Stimulated activated effector memory CD8-positive, alpha-beta T cell treated with anti-CD3 and anti-CD28 coated beads, Interleukin-12 subunit alpha, Interleukin-12 subunit beta, amount 100 ng/mL, for 72 hours (primary cell): ENCODE results near the gene ING5.

Experiments used
- ATAC-seq: fragments of 150-1000 bp; cut with Tn5 transposase; 2 replicates; pipeline ENCODE4 v1.10.0; 2021
- DNase-seq, 2 donors: peaks; one replicate each; pipeline ENCODE4 v3.0.0; 2021 to 2022; ENCODE audit warnings: low spot score in 2 of 2
- H3K27ac Mint-ChIP-seq: one replicate; pipeline ENCODE4 v1.8.0; 2022; ENCODE audit warnings: mild to moderate bottlenecking, mixed read lengths
- H3K36me3 Mint-ChIP-seq: one replicate; pipeline ENCODE4 v1.8.0; 2022; ENCODE audit warnings: mild to moderate bottlenecking, mixed read lengths
- H3K4me1 Mint-ChIP-seq: one replicate; pipeline ENCODE4 v1.8.0; 2022; ENCODE audit warnings: mixed read lengths
- H3K4me3 Mint-ChIP-seq: one replicate; pipeline ENCODE4 v1.8.0; 2022; ENCODE audit warnings: mild to moderate bottlenecking, mixed read lengths
- H3K9me3 Mint-ChIP-seq: one replicate; pipeline ENCODE4 v1.8.0; 2022; ENCODE audit warnings: mixed read lengths

Gene ING5

DNA sequence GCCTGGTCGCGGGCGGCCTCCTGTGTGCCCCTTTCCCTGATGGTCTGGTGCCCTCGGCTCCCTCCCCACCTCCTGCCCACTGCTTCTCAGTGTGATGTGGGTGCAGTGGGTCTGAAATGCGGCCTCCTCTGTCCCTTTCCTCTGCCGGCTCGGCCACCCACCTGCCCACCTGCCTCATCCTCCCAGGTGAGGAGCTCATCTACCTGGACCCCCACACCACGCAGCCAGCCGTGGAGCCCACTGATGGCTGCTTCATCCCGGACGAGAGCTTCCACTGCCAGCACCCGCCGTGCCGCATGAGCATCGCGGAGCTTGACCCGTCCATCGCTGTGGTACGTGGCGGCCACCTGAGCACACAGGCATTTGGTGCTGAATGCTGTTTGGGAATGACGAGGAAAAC lies 33.5 kb upstream of the ING5 start:
- no peak for ATAC-seq
- Mint-ChIP-seq H3K4me1 (peaks cover 21% of the 10 kb centered on the region), H3K4me3 (no peak overlapping the region), H3K27ac (no peak overlapping the region), H3K36me3 (peaks cover 58% of the 10 kb centered on the region), H3K9me3 (no peaks in the 10 kb centered on the region)
- no peak for DNase-seq

DNA sequence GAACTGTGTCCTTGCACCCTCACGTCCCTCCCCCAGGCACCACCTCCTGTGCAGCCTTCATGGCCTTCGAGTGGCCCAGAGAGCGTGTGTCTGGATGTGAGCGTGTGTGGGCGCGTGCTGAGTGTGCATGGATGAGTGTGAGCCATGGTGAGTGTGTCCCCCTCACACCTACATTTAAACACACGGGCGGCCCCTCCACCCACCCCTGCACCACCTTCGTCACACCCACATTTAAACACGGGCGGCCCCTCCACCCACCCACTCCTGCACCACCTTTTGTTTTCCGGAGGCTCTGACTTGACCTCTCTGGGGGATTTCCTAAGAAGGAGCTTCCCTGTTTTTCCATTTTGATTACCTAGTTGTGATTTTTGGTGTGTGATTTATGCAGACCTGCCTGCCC lies 33.0 kb upstream of the ING5 start:
- DNase-seq (no peak), ATAC-seq (no peak)
- H3K4me3 Mint-ChIP-seq, result no peak overlapping the region
- H3K9me3 Mint-ChIP-seq, result no peaks in the 10 kb centered on the region
- H3K36me3 Mint-ChIP-seq, result peaks cover 58% of the 10 kb centered on the region
- no peak overlapping the region for H3K27ac Mint-ChIP-seq
- H3K4me1 Mint-ChIP-seq, result peaks cover 26% of the 10 kb centered on the region

DNA sequence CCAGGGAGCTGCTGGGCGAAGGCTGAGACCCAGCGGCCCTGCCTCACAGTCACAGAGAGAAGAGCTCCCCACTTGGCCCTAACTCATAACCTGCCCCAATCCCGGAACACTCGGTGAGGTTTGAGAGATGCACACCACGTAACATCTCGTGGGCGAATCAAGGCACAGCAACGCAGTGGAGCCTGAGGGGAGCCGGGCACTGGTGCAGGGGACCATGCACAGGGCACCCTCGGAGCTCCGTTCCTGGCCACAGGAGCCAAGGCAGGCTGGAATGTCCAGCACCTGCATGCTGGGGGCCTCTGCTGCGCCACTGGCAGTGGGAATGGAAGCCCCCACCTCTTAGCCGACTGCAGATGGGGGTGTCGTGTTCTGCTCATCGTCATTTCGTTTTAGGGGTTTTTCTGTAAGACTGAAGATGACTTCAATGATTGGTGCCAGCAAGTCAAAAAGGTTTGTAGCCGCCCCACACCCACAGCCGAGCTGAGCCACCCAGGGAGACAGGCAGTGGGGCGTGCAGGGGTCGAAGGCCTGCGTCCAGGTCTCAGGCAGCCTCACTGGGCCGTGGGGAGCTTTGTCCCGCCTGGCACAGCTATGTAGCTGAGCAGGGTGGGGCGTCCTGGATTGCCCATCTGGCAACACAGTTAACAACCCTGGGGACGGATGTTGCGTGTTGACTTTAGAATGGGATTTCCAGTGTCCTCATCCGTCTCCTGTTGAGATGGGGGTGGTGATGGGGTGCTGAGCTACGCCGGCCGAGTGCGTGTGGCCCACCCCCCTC lies 31.3 kb upstream of the ING5 start:
- peaks cover 58% of the 10 kb centered on the region for H3K36me3 Mint-ChIP-seq
- ATAC-seq, result no peak
- no peaks in the 10 kb centered on the region for H3K9me3 Mint-ChIP-seq
- DNase-seq, result no peak
- no peak overlapping the region for H3K27ac Mint-ChIP-seq
- H3K4me1 Mint-ChIP-seq, result peaks cover 19% of the 10 kb centered on the region
- H3K4me3 Mint-ChIP-seq, result no peak overlapping the region

DNA sequence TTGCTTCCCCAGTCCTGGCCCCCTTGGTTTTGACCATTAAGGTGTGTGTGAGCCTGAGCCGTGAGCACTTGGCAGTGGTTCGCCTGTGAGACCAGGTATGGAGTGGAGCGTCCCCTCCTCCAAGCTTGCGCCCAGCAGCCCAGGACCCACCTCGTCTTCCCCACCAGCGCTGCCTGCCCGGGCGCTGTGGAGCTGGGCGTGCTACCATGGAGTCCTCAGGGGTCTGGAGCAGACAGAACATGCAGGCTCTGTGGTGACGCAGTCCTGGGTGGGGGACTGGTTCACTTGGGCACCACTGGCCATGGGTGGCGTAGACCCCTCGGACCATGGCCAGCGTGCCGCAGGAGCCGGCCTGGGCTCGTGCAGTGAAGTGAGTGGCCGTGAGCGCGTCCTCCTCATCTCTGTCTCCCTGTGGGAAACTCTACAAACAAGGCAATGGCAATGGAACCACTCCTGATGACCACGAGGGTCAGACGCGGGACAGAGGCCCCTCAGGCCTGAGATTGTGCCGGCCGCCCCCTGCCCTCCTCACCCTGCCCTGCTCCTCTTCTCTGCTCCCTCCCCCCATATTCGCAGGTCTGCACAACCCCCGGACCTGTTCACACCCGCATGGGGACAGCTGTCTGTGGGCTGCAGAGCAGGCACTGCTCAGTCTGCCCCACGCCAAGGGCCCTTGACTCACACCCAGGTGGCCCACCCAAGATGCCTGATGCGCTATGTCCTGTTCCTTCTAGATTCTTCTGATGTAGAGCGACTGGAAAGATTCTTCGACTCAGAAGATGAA lies 30.2 kb upstream of the ING5 start:
- Mint-ChIP-seq H3K27ac (no peak overlapping the region), H3K36me3 (peaks cover 56% of the 10 kb centered on the region), H3K9me3 (no peaks in the 10 kb centered on the region), H3K4me3 (no peak overlapping the region), H3K4me1 (peaks cover 18% of the 10 kb centered on the region)
- ATAC-seq, result no peak
- DNase-seq, result no peak

DNA sequence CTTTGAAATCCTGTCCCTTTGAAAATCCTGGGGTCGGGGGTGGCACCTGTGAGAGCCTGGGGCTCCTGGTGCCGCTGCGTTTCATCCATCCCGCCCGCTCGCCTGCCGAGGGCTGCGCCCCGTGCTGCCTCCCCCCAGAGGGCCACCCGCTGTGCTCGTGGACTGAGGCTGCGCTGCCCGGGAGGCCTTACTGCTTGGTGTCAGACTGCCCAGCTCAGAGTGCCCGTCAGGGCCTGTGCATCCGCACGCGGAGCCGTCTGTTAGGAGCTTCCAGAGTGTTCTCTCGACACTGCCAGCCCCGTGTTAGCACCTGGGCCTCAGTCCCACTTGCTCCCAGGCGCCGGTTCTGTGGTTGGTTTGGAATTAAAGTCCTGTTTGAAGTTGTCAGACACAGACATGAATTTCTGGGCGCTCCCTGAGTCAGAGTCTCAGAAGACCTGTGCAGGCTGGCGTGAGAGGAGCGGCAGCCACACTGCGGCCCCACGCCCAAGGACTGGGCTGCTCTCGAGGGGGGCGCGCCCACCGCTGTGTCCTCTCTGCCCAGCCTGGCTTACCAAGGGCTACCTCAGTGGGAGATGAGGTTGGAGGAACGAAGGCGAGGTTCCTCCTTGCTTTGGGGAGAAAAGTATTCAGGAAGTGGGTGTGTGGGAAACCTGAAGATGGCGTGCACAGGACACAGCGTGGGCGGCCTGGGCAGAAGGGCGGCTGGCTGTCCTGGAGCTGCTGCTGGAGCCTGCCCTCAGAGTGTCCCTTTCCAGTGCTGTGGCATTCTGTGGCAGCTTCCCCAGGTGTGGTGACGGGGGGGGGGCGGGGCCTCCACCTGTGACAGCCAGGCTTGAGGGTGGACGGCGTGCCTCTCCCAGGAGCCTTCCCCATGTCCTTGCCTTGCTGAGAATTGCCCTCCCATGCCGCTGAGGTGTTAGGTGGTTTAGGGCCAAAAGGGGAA lies 29.3 kb upstream of the ING5 start:
- H3K4me3 Mint-ChIP-seq, result no peak overlapping the region
- no peak for DNase-seq
- no peak for ATAC-seq
- peak overlapping the region; percentile 82 for H3K27ac Mint-ChIP-seq
- H3K4me1 Mint-ChIP-seq, result peaks cover 18% of the 10 kb centered on the region
- H3K9me3 Mint-ChIP-seq, result no peaks in the 10 kb centered on the region
- H3K36me3 Mint-ChIP-seq, result peaks cover 55% of the 10 kb centered on the region

DNA sequence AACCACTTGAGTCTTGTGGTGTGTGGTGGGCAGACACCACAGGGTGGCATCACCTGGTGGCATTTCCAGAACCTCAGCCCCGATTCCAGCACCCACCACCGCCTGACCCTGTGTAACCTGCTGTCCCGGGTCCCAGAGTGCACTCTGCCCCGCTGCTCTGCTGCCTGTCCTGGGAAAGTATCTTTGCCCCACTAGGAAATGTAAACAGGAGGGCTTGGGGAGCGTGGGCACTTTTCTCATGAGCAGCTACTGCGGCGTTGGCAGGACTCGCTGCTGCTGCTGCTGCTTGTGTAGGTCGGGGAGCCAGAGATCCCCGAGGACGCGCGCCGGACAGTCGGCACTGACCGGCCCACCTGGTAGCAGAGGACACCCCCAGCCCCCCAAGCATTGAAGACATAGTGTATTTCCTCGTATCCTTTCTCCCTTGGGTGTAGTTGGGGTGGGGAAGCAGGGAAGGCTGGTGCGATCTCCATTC lies 28.6 kb upstream of the ING5 start:
- ATAC-seq, result no peak
- Mint-ChIP-seq H3K27ac (peak overlapping the region; percentile 82), H3K9me3 (no peaks in the 10 kb centered on the region), H3K36me3 (peaks cover 55% of the 10 kb centered on the region), H3K4me3 (no peak overlapping the region), H3K4me1 (peaks cover 18% of the 10 kb centered on the region)
- no peak for DNase-seq

DNA sequence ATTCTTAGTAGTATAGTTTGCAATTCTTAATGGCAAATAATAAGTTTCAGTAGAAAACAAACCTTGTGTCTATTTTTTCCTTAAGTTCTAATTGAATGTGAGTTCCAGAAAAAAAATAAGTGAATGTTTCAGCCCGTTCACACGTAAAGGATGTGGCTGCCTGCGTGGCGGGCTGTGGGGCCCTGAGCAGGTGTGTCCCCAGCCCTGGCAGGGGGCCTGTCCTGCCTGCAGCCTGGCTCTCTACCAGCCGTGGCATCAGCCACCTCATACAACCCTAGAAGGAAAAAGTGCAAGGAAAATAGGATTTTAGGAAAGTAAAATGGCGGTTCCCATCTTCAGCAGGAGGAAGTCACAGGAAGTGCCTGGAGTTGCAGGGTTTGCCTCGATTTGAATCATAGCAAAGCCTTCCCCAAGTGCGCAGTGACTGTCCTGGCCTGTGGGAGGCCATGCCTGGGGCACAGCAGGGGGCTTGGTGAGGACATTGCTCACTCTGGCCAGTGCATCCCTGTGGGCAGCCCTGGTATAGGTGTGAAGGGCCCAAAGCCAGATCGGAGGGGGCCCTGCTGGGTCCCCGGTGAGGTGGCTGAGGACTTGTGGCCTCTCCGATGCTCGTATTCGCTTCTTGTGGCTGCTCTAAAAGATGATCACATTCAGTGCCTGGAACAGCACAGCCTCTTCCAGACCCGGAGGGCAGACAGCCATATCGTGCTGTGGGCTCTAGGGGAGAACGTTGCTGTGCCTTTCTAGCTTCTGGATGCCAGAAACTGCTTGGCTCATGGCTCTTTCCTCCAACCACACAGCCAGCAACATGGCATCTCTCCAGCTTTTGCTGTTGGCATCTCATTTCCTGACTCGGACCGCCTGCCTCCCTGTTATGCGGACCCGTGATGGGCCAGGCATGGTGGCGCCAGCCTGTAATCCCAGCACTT lies 27.8 kb upstream of the ING5 start:
- DNase-seq (no peak), ATAC-seq (no peak)
- peak overlapping the region; percentile 82 for H3K27ac Mint-ChIP-seq
- peaks cover 18% of the 10 kb centered on the region for H3K4me1 Mint-ChIP-seq
- no peaks in the 10 kb centered on the region for H3K9me3 Mint-ChIP-seq
- H3K36me3 Mint-ChIP-seq, result peaks cover 55% of the 10 kb centered on the region
- no peak overlapping the region for H3K4me3 Mint-ChIP-seq

DNA sequence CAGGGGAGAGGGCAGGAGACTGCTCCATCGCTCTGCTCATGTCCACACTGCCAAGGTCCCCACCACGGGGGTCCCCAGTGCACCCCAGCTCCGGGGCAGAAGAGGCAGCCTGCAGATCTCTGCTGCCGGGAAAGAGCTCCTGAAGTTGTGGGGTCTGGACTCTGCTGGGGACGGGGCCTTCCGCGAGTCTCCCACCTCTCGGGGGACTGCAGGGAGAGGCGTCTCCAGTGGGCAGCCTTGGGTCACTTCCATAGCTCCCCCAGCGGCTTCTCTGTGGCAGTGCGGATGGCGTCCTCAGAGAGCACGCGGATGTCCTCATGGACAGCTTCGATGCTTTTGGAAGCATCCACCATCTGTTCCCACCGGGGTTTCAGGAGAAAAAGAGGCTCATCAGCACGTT lies 26.0 kb upstream of the ING5 start:
- H3K9me3 Mint-ChIP-seq, result no peaks in the 10 kb centered on the region
- peaks cover 58% of the 10 kb centered on the region for H3K36me3 Mint-ChIP-seq
- H3K27ac Mint-ChIP-seq, result no peak overlapping the region
- H3K4me1 Mint-ChIP-seq, result peaks cover 22% of the 10 kb centered on the region
- no peak for DNase-seq
- ATAC-seq, result no peak
- H3K4me3 Mint-ChIP-seq, result no peak overlapping the region

DNA sequence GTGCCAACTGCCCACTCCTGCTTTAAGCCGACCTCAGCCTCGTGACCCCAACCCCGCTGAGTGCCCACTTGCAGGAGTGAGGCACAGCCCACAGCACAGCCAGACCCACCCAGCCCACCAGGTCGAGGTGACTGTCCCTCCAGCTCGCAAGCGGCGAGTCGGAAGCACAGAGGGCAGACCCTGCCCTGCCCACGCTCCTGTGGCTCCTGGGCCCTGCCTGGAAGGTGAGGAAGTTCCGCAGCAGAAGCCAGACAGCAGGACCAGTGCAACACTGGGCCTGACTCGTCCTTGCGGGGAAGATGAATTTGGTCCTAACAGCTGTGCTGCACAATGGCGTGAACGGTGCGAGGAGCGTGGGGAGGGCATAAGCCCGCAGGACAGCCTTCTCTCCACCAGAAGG lies 25.2 kb upstream of the ING5 start:
- no peak for ATAC-seq
- Mint-ChIP-seq H3K4me1 (peaks cover 23% of the 10 kb centered on the region), H3K36me3 (peaks cover 63% of the 10 kb centered on the region), H3K9me3 (no peaks in the 10 kb centered on the region), H3K4me3 (no peak overlapping the region), H3K27ac (peak overlapping the region; percentile 43)
- DNase-seq, result no peak

DNA sequence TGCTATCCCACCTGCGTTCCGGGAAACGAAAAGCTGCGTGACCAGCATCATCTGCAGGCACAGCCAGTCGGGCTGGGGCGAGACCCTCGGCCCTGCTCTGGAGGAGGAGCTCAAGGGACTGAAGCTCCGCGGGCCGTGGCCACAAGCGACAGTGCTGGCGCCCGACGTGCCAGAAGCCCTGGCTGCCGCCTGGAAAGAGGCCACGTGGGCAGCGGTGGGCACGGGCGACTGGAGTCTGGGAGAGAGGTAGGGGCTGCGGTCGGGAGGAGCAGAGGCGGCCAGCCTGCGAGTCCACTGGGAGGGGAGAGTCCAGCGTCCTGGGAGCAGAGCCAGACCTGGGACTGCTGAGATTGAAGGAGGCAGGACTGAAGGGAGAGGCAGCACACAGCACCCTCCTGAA lies 24.4 kb upstream of the ING5 start:
- H3K4me3 Mint-ChIP-seq, result no peak overlapping the region
- ATAC-seq (no peak), DNase-seq (no peak)
- peaks cover 70% of the 10 kb centered on the region for H3K36me3 Mint-ChIP-seq
- no peaks in the 10 kb centered on the region for H3K9me3 Mint-ChIP-seq
- H3K4me1 Mint-ChIP-seq, result peaks cover 22% of the 10 kb centered on the region
- H3K27ac Mint-ChIP-seq, result no peak overlapping the region

DNA sequence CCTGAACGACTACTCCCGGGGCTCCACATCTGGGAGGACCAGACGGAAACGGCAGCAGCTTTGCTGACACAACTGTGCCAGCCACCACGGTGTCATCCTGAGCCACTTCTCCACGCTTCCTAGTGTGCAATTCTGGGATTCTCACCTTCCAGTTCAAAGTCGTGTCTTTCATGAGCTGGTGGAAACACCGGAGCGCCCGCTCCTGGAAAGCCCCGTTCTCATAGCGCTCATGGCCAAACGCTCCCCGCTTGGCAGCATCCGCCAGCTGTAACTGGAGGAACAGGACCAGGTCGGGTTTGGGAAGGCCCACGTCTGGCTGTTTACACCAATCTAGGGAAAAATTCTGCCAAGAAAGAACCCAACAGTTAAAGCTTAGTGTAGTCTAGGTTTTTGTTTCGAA lies 23.5 kb upstream of the ING5 start:
- H3K4me1 Mint-ChIP-seq, result peaks cover 13% of the 10 kb centered on the region
- H3K27ac Mint-ChIP-seq, result no peak overlapping the region
- H3K4me3 Mint-ChIP-seq, result no peak overlapping the region
- H3K36me3 Mint-ChIP-seq, result peaks cover 72% of the 10 kb centered on the region
- no peaks in the 10 kb centered on the region for H3K9me3 Mint-ChIP-seq
- ATAC-seq (no peak), DNase-seq (no peak)

DNA sequence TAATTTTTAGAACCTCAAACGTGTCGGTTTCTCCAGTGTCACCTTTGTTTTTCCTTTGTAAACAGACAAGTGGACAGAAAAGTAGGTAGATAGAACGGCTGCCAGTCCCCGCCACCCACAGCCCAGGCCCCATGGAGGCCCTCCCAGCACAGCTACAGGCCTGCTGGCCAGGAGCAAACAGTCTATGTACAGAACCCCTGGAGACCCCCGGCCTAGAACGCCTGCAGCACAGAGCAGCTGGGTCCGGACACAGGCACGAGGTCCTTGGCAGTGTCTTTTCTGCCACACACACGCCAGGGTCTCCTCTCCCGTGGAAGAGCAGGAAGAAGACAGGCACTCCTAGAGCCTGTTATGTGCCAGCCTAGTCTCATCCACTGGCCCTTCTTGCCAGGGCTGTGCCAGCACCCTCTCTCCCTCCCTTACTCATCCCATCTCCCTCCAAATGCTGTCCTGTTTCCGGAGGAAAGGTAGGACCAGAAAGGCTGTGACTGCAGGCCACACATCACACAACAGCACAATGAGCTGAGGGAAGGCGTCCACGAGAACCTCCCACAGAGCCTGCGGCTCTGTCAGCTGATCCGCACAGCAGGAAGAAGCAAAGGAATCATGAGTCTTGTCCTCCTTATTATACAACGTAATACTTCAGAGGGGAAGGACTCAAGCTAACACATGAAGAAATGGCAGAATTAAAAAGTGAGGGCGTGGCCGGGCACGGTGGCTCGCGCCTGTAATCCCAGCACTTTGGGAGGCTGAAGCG lies 22.9 kb upstream of the ING5 start:
- Mint-ChIP-seq H3K4me1 (peaks cover 6% of the 10 kb centered on the region), H3K36me3 (peaks cover 78% of the 10 kb centered on the region), H3K27ac (peak overlapping the region; percentile 74)

DNA sequence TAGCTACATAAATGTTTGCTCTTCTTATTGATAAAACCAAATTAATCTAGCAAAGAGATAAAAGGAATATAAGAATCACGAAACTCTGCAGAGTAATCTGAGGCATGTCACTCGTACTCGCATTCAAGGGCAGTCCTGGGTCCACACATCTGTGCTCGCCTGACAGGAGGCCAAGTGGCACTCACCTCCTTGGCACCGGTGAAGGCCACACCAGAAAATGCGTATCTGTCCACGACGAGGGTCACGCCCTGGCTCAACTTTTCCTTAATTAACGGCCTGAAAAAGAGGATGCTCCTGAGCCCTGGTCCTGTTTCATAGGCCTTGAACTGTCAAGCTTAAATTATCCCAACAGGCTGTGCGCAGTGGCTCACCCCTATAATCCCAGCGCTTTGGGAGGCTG lies 21.8 kb upstream of the ING5 start:
- H3K4me3 Mint-ChIP-seq, result no peak overlapping the region
- H3K9me3 Mint-ChIP-seq, result no peaks in the 10 kb centered on the region
- H3K4me1 Mint-ChIP-seq, result peaks cover 14% of the 10 kb centered on the region
- ATAC-seq, result no peak
- peak overlapping the region; percentile 38 for H3K27ac Mint-ChIP-seq
- peaks cover 89% of the 10 kb centered on the region for H3K36me3 Mint-ChIP-seq
- DNase-seq, result no peak

More for the DNA sequence above, 22.9 kb upstream of the ING5 start:
- no peak for ATAC-seq
- Mint-ChIP-seq H3K9me3 (no peaks in the 10 kb centered on the region), H3K4me3 (no peak overlapping the region)
- DNase-seq, result no peak
